Endothelial cell of umbilical vein (primary cell): ENCODE data around the gene RBM39. TPM values are rescaled to one million over a fixed set of nuclear protein-coding genes. Genes with fewer than 3 reads are reported as not detected.

Experiments used
- BruUV-seq: library from RNA; stranded (reverse); fragments of 400-500 nt; replicated peaks from 2 replicates; lab custom pipeline; 2021; lab: Mats Ljungman, UMichigan
- CTCF ChIA-PET: fragments of 300-600, 350-600 bp; sonication (Branson Sonifier 250); formaldehyde crosslinking; loops from one replicate; lab custom pipeline; 2021; ENCODE audit warnings: antibody characterized with exemption, inconsistent platforms; lab: Charles Lee
- POLR2A ChIA-PET: fragments of 300-600, 350-600 bp; sonication (Branson Sonifier 250); formaldehyde crosslinking; loops from one replicate; lab custom pipeline; 2021; ENCODE audit warnings: antibody characterized with exemption, inconsistent platforms; lab: Charles Lee
- DNase-seq: peaks from one replicate; pipeline ENCODE4 v3.0.0-alpha.2; 2011; ENCODE audit warnings: low read depth, low spot score
- FAIRE-seq: peaks from 2 replicates; lab custom pipeline; 2011; peaks lifted over from hg19 to GRCh38; lab: Jason Lieb, UNC
- H2AFZ ChIP-seq: 2 replicates; pipeline ENCODE4 v1.6.0; 2012; ENCODE audit warnings: low read depth, low read length, control low read depth, inconsistent platforms
- H3K27ac ChIP-seq: 2 replicates; pipeline ENCODE4 v1.5.1; 2011; ENCODE audit warnings: low read depth, mild to moderate bottlenecking, control low read depth, low read length, moderate library complexity; ENCODE audit not compliant: insufficient read depth
- H3K27me3 ChIP-seq, 2 experiments: 2 replicates each; pipeline versions ENCODE4 v1.6.0 to v1.6.1; 2011; ENCODE audit warnings: low read length in 2 of 2, mixed read lengths in 1 of 2; ENCODE audit not compliant: control insufficient read depth in 2 of 2, insufficient read depth in 2 of 2
- H3K36me3 ChIP-seq, 2 experiments: 2 replicates in 1 of 2; 3 replicates in 1 of 2; pipeline ENCODE4 v1.5.1; 2011; ENCODE audit warnings: low read length in 2 of 2, mild to moderate bottlenecking in 1 of 2, moderate library complexity in 1 of 2; ENCODE audit not compliant: control insufficient read depth in 2 of 2, insufficient read depth in 2 of 2; ENCODE audit errors: extremely low read depth in 1 of 2
- H3K4me1 ChIP-seq: 3 replicates; pipeline ENCODE4 v1.5.1; 2011; ENCODE audit warnings: mild to moderate bottlenecking, low read length; ENCODE audit not compliant: control insufficient read depth, insufficient read depth; ENCODE audit errors: extremely low read depth
- H3K4me2 ChIP-seq: 2 replicates; pipeline ENCODE4 v1.6.1; 2011; ENCODE audit warnings: low read length, control low read depth, mixed read lengths; ENCODE audit not compliant: insufficient read depth
- H3K4me3 ChIP-seq, 3 experiments: fragments of 200-600 bp in 1 of 3; sonication (generic), shearing (Covaris generic) in 1 of 3; replicated peaks in 1 of 3; 2 replicates each; pipeline ENCODE4 v1.5.1; 2011 to 2016; ENCODE audit warnings: control low read depth in 3 of 3, low read length in 3 of 3, mild to moderate bottlenecking in 2 of 3, inconsistent platforms in 1 of 3, low read depth in 1 of 3, moderate library complexity in 1 of 3; ENCODE audit not compliant: insufficient read depth in 1 of 3
- H3K79me2 ChIP-seq: 2 replicates; pipeline ENCODE4 v1.6.0; 2012; ENCODE audit warnings: low read length, inconsistent platforms; ENCODE audit not compliant: control insufficient read depth, insufficient read depth
- H3K9ac ChIP-seq: replicated peaks from 2 replicates; pipeline ENCODE3; 2011; ENCODE audit warnings: low read length, control low read depth; ENCODE audit not compliant: insufficient read depth; ENCODE audit errors: extremely low read depth
- H3K9me1 ChIP-seq: replicated peaks from 3 replicates; pipeline ENCODE4 v1.6.0; 2011; ENCODE audit warnings: mild to moderate bottlenecking, low read length; ENCODE audit not compliant: control insufficient read depth, insufficient read depth; ENCODE audit errors: extremely low read depth
- H3K9me3 ChIP-seq: replicated peaks from 2 replicates; pipeline ENCODE4 v1.5.1; 2012; ENCODE audit warnings: low read length, inconsistent platforms; ENCODE audit not compliant: control insufficient read depth, insufficient read depth
- H4K20me1 ChIP-seq: replicated peaks from 2 replicates; pipeline ENCODE3; 2011; ENCODE audit warnings: mild to moderate bottlenecking, low read length; ENCODE audit not compliant: control insufficient read depth, insufficient read depth; ENCODE audit errors: extremely low read depth
- CTCF ChIP-seq, 2 donors: IDR thresholded peaks; 1 replicate in 1 of 2; 2 replicates in 1 of 2; pipeline ENCODE4 v1.5.1; 2011; ENCODE audit warnings: low read length in 2 of 2, mild to moderate bottlenecking in 2 of 2, moderate library complexity in 2 of 2, control low read depth in 1 of 2, inconsistent platforms in 1 of 2, low read depth in 1 of 2; ENCODE audit not compliant: insufficient read depth in 1 of 2; ENCODE audit errors: extremely low read depth in 1 of 2
- EZH2 ChIP-seq: IDR thresholded peaks from 2 replicates; pipeline ENCODE4 v1.6.1; 2012; ENCODE audit warnings: borderline replicate concordance, low read depth, mild to moderate bottlenecking, moderate library complexity, low read length, inconsistent platforms; ENCODE audit not compliant: severe bottlenecking
- FOS ChIP-seq: IDR thresholded peaks from 2 replicates; pipeline ENCODE4 v1.6.1; 2011; ENCODE audit warnings: mild to moderate bottlenecking, low read length, moderate library complexity, borderline replicate concordance; ENCODE audit not compliant: insufficient read depth
- GATA2 ChIP-seq: IDR thresholded peaks from 2 replicates; pipeline ENCODE4 v1.7.0; 2011; ENCODE audit warnings: low read depth, mild to moderate bottlenecking, moderate library complexity, mixed read lengths, low read length; ENCODE audit not compliant: insufficient read length, insufficient read depth
- JUN ChIP-seq: IDR thresholded peaks from 2 replicates; pipeline ENCODE4 v1.6.1; 2011; ENCODE audit warnings: borderline replicate concordance, low read depth; ENCODE audit not compliant: insufficient read length, insufficient read depth
- MAX ChIP-seq: IDR thresholded peaks from 2 replicates; pipeline ENCODE4 v1.6.1; 2011; ENCODE audit not compliant: insufficient read depth, insufficient read length
- MYC ChIP-seq: IDR thresholded peaks from one replicate; pipeline ENCODE4 v1.6.1; 2011; ENCODE audit warnings: mild to moderate bottlenecking, low read depth, low read length
- POLR2A ChIP-seq: IDR thresholded peaks from 2 replicates; pipeline ENCODE4 v1.6.1; 2012; ENCODE audit warnings: low read depth, mild to moderate bottlenecking, control low read depth, low read length
- POLR2AphosphoS5 ChIP-seq: IDR thresholded peaks from 2 replicates; pipeline ENCODE4 v1.6.1; 2012; ENCODE audit warnings: low read depth, mild to moderate bottlenecking, control low read depth, low read length, moderate library complexity; ENCODE audit not compliant: insufficient read depth
- dilution Hi-C: fragments of 300-500 bp; cut with MboI; formaldehyde crosslinking; loops from one replicate; pipeline ENCODE4 v1.15.0; 2019; ENCODE audit warnings: low sequenced_read_pairs; ENCODE audit not compliant: extremely low pct_ligation_motif_present
- intact Hi-C: fragments of 100-400 bp; cut with micrococcal nuclease; formaldehyde crosslinking; loops from one replicate; pipeline ENCODE4 v1.10.0; 2022
- polyA plus RNA-seq, 4 experiments: library from polyadenylated mRNA; depleted of rRNA in 3 of 4; stranded (reverse) in 3 of 4; unstranded in 1 of 4; fragments of >200 nt; gene quantifications; 2 replicates each; pipeline versions ENCODE4 v1.2.1 to v1.2.3, GENCODE V29; 2011 to 2012; ENCODE audit warnings: missing spikeins in 1 of 4
- total RNA-seq: library from RNA; stranded (reverse); gene quantifications from 2 replicates; pipeline ENCODE4 v1.2.3, GENCODE V29; 2021

Gene RBM39
- total and polyA plus RNA-seq, 2 donors (not counting 3 experiments of a cell fraction or from before 2014, with no cell fraction given), result 106 to 309 TPM

GRCh38 chr20:35699957-35700624, 42.0 kb downstream of the RBM39 start:
- no peak for DNase-seq
- TF ChIP-seq CTCF (IDR thresholded peaks at IDR 0.05; ENCODE audit: extremely low read depth in 1 of 2, insufficient read depth in 1 of 2, low read depth in 1 of 2, low read length in 2 of 2), result no peak
- no peak for TF ChIP-seq POLR2A
- TF ChIP-seq POLR2AphosphoS5, result no peak
- TF ChIP-seq MYC, result no peak
- no peak for TF ChIP-seq GATA2
- no peak for TF ChIP-seq MAX
- TF ChIP-seq JUN, result no peak
- no peak for TF ChIP-seq EZH2
- TF ChIP-seq FOS, result no peak
- peak overlapping the region; percentile 65 for H3K27ac ChIP-seq
- peaks cover 5% of the 10 kb centered on the region for H4K20me1 ChIP-seq
- intact Hi-C loops, result loop anchor here (1.0 to 10.0 kb wide), 5 partner anchors 35 to 237 kb away; partner anchors contain the start of genes CPNE1 and RBM12
- peak overlapping the region; percentile 84 for H3K9ac ChIP-seq
- no peaks in the 10 kb centered on the region for H3K27me3 ChIP-seq
- dilution Hi-C loops, result no loop called here
- H3K79me2 ChIP-seq, result peaks cover 13% of the 10 kb centered on the region
- ChIA-PET CTCF (interaction anchor here (1.1 to 1.5 kb wide), 5 partner anchors 8 to 255 kb away, joined by 3 to 6 read pairs (median 3); partner anchors contain the start of gene SCAND1), POLR2A (interaction anchor here (0.7 to 1.2 kb wide), 2 partner anchors 39 to 42 kb away, joined by 3 read pairs; partner anchors contain the start of gene RBM39)
- BruUV-seq, result no TSS peak
- H3K9me3 ChIP-seq, result no peaks in the 10 kb centered on the region
- peaks cover 13 to 14% of the 10 kb centered on the region in 2 experiments for H3K36me3 ChIP-seq
- H3K4me1 ChIP-seq, result peaks cover 17% of the 10 kb centered on the region
- H3K9me1 ChIP-seq, result no peaks in the 10 kb centered on the region
- H3K4me2 ChIP-seq, result peak overlapping the region; percentile 84
- no peak overlapping the region for H2AFZ ChIP-seq
- peak overlapping the region; percentile 44 to 91 (median 87) for H3K4me3 ChIP-seq
- no peak for FAIRE-seq
